Urinary bladder (tissue), 4 donors: ENCODE data around the gene KLF16. TPM values are rescaled to one million over a fixed set of nuclear protein-coding genes. Genes with fewer than 3 reads are reported as not detected.

Experiments used
- DNase-seq: peaks from one replicate; pipeline ENCODE4 v3.0.0-alpha.2; 2015; ENCODE audit errors: extremely low spot score
- H3K27ac ChIP-seq: one replicate; pipeline ENCODE4 v1.5.1; 2013; ENCODE audit warnings: low read depth, mild to moderate bottlenecking, moderate library complexity
- H3K36me3 ChIP-seq: one replicate; pipeline ENCODE4 v1.6.1; 2013; ENCODE audit warnings: mild to moderate bottlenecking, moderate library complexity; ENCODE audit not compliant: insufficient read depth
- H3K4me1 ChIP-seq: one replicate; pipeline ENCODE4 v1.6.1; 2013; ENCODE audit warnings: mild to moderate bottlenecking, moderate library complexity; ENCODE audit not compliant: insufficient read depth
- H3K4me3 ChIP-seq: one replicate; pipeline ENCODE4 v1.5.1; 2013; ENCODE audit warnings: low read depth, low read length
- WGBS: extraction: QIAGEN DNeasy Blood & Tissue Kit; methylation state at CpG from one replicate; pipeline ENCODE4 v1.1.7; 2013; 5-methylcytosine and 5-hydroxymethylcytosine counted together
- polyA plus RNA-seq: library from polyadenylated mRNA; stranded (reverse); fragments of 200-250 nt; gene quantifications from one replicate; pipeline ENCODE4 v1.2.3, GENCODE V29; 2013
- total RNA-seq: library from RNA; depleted of rRNA; stranded (reverse); fragments of >200 nt; gene quantifications from one replicate; pipeline ENCODE4 v1.2.3, GENCODE V29; 2014
- donor health status: healthy with polysubstance abuse.
- donor health status: healthy.

Gene KLF16
- total and polyA plus RNA-seq, 2 donors, result 3.6 to 17.6 TPM

DNA sequence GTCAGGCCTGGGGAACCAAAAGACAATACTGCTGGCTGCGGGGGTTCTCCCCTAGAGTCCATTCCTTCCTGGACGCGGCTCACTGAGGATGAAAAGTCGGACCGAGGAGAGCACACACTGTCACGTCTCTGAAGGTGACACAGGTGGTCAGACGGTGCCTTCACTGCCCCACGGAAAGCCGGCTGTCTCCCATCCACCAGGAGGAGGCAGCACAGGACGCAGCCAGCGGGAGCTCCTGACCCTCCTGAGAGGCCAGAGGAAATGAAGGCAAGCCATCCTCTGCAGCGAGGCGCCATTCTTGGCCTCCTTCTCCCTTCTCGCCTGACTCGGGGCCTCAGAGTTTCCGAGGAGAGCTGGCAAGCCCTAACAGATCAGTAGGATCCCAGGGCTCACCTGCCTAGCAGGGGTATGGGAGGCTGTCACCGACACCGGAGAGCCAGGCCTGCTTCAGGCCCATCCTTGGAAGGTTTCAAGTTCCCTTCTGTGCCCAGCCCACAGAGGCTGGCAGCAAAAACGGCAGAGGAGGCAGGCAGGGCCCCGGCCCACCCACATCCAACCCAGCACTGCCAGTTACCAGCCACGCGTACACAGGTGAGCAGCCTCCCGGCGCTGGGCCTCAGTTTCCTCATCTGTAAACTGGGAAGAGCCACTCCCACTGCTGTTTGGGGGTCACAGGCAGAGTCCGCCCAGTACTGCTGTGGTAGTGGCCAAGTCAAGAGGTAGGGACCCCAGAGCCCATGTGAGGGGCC, 19.6 kb downstream of the KLF16 start:
- no peak overlapping the region for H3K27ac ChIP-seq
- H3K4me1 ChIP-seq, result no peaks in the 10 kb centered on the region
- H3K36me3 ChIP-seq, result no peaks in the 10 kb centered on the region
- WGBS, result 78% methylated on average over 25 of the region's 25 CpGs
- DNase-seq, result no peak
- no peak overlapping the region for H3K4me3 ChIP-seq

DNA sequence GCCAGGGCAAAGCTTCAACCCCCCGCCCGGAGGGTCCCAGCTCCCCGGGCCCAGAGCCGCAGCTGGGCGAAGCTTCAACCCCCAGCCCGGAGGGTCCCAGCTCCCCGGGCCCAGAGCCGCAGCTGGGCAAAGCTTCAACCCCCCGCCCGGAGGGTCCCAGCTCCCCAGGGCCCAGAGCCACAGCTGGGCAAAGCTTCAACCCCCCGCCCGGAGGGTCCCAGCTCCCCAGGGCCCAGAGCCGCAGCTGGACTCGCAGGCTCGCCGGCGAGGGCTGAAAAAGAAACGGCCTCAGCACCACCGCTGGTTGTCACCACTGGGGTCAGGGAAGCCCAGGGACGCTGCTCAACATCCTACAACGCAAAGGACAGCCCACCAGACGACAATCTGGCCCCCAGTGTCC, 20.3 kb downstream of the KLF16 start:
- 90% methylated on average over 22 of the region's 22 CpGs for WGBS
- Histone ChIP-seq H3K4me3 (no peak overlapping the region), H3K27ac (no peak overlapping the region), H3K36me3 (no peaks in the 10 kb centered on the region), H3K4me1 (no peaks in the 10 kb centered on the region)
- no peak for DNase-seq

DNA sequence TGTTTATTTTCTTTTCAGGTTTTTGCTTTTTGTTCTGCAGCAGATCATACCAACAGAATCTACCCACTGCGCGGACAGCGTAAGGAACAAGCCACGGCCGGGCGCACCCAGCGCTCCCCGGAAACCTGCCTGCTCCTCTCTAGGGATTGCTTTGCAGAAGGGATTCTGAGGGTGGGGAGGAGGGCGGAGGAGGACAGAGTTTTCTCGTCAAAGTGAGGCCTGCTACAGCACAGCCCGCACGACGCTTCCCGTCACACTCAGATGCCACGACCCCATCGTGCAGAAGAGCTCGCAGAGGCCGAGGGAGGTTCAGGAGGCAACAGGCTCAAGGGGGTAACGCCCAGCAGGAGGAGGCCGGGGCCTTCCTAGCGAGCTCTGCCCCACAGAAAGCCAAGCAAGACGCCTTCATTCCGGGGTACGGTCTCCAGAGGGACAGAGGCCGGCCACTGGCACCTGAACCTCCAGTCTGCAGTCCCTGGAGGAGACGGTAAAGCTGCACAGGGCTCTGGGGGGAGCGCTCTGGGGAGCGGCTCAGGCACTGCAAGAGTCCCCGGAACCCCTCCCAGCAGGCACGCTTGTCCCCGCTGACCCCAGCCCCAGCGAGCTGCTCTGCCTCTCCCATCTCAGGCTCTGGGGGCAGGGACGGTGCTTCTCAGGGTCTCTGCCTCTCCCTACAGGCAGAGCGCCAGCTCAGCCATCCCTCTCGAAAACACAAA, 22.0 kb downstream of the KLF16 start:
- H3K4me3 ChIP-seq, result no peak overlapping the region
- no peak overlapping the region for H3K27ac ChIP-seq
- H3K4me1 ChIP-seq, result no peaks in the 10 kb centered on the region
- no peaks in the 10 kb centered on the region for H3K36me3 ChIP-seq
- 77% methylated on average over 35 of the region's 35 CpGs for WGBS
- DNase-seq, result no peak

DNA sequence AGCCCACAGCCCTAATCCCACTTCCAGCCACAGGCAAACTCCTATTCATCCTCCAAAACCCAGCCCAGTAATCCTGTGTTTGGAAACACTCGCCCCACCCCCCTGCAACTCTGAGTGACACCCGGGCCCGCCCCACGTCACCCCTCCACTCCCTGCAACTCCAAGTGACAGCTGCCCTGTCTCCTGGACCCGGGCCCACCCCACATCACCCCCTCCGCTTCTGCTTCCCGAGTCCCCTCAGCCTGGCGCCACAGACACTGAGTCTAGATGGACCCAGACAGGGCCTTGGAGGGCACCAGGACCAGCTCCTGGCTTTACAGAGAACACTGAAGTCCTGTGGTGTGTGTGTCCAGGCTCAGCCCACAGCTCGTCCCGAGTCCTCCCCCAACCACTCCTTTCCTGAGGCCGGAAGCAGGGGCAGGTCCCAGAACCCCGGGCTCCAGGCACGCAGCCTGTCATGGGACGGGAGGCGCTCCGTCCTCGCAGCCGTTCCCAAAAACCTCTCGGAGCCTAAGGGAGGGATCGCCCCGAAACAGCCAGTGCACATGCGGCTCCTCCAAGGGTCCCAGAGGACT, 22.8 kb downstream of the KLF16 start:
- Histone ChIP-seq H3K4me3 (no peak overlapping the region), H3K36me3 (no peaks in the 10 kb centered on the region), H3K27ac (no peak overlapping the region), H3K4me1 (no peaks in the 10 kb centered on the region)
- WGBS, result 81% methylated on average over 22 of the region's 22 CpGs
- DNase-seq, result no peak

DNA sequence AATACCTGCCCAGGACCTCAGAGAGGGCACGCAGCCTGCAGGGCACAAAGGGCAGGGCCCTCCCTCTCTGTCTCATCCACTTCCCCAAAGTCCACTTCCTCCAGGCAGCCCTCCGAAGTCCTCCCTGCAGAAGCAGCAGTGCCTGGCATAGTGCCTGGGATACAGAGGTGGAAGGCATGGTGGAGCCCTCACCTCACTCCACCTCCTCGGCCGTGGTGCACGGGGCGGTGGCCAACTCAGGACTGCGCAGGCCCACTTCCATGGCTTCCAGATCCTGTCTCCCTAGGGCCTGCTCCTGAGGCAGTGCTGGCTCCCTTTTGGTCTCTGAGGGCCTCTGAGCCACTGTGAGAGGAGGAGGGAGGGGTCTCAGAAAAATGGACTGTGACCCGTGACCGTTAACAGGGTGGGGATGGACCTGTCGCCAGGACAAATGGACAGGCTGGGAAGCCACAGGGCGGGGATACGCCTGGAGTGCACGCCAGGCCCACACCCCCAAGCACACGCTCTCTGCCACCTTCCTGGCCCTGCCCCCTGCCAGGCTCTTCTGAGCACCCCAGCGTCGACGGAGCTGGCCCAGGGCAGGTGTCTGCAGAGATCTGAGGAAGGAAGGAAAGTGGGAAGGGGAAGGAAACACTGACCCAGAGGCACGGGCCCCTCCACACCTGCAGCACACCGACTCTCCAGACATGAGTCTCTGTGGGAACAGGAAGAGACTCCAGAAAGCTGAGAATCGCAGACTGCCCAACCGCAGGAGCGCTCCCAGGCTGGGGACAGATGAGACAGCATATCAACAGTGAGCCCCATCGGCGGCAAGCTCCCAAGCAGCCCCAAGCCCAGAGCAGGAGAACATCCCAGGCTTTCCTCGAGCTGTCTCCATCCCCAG, 23.5 kb downstream of the KLF16 start:
- Histone ChIP-seq H3K27ac (no peak overlapping the region), H3K36me3 (no peaks in the 10 kb centered on the region), H3K4me1 (no peaks in the 10 kb centered on the region), H3K4me3 (no peak overlapping the region)
- no peak for DNase-seq
- 80% methylated on average over 25 of the region's 25 CpGs for WGBS

DNA sequence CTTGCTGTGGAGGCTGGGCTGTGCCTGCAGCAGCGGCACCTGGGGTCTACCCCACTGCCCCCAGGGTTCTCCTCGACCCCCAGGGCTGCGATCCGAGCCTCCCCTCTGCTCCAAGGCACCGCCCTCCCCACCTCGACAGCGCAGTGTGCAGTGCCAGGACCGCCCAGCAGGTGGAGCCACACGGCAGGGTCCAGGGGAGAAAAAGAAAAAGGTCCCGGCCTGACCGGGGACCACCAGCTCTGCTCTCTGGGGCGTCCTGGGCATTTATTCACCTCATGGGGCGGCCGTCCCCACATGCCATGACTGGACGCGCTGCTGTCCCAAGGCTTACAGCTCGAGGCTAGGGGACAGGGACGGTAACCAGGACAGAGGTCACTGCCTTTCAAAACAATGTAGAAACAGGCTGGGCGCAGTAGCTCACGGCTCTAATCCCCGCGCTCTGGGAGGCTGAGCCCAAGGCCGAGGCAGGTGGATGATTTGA, 25.7 kb downstream of the KLF16 start:
- 33% methylated on average over 23 of the region's 23 CpGs for WGBS
- H3K36me3 ChIP-seq, result no peaks in the 10 kb centered on the region
- no peak overlapping the region for H3K27ac ChIP-seq
- H3K4me3 ChIP-seq, result no peak overlapping the region
- no peak for DNase-seq
- no peaks in the 10 kb centered on the region for H3K4me1 ChIP-seq

DNA sequence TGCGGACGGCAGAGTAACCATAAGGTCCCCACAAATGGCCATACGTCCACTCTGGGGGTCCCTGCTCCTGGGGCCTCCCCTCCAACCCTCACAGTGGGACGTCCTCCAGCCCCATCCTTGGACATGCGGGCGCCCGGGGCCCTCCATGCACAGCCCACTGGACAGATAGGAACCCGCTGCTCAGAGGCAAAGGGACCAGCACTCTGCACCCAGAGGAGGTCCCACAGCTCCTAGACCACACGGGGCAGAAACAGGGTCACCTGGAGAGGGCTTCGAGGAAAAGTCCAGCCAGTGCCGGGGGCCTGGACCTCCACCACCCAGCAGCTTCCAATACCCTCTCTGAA, 26.2 kb downstream of the KLF16 start:
- 72% methylated on average over 11 of the region's 11 CpGs for WGBS
- Histone ChIP-seq H3K4me1 (no peaks in the 10 kb centered on the region), H3K27ac (no peak overlapping the region)

DNA sequence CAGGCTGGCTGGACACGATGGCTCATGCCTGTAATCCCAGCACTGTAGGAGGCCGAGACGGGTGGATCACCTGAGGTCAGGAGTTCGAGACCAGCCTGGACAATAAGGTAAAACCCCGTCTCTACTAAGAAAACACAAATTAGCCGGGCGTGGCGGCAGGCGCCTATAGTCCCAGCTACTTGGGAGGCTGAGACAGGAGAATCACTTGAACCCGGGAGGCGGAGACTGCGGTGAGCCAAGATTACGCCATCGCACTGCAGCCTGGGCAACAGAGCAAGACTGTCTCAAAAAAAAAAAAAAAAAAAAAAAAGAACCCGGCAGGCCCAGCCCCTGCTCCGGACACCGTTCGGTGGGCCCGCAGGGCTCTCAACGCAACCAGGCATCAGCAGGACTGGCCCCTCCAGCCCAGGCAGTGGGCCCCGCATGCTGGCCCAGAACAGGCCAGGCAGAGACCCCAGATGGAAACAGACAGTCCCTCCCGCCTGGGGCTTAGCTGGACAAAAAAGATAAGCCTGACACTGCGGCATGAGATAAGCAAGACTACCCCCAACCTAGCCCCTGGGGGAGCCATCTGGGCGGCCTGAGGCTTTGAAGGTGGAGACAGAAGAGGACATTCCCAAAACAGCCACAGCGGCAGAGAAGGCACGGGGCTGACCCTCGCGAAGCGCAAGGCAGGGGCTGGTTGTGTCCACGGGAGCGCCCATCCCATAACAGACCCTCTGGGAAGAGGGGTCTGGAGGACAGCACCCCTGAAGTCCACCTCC, 26.7 kb downstream of the KLF16 start:
- H3K4me1 ChIP-seq, result no peaks in the 10 kb centered on the region
- no peak overlapping the region for H3K4me3 ChIP-seq
- no peak overlapping the region for H3K27ac ChIP-seq
- 85% methylated on average over 31 of the region's 31 CpGs for WGBS
- no peaks in the 10 kb centered on the region for H3K36me3 ChIP-seq
- no peak for DNase-seq

More for the DNA sequence above, 26.2 kb downstream of the KLF16 start:
- no peak for DNase-seq
- H3K36me3 ChIP-seq, result no peaks in the 10 kb centered on the region
- no peak overlapping the region for H3K4me3 ChIP-seq

DNA sequence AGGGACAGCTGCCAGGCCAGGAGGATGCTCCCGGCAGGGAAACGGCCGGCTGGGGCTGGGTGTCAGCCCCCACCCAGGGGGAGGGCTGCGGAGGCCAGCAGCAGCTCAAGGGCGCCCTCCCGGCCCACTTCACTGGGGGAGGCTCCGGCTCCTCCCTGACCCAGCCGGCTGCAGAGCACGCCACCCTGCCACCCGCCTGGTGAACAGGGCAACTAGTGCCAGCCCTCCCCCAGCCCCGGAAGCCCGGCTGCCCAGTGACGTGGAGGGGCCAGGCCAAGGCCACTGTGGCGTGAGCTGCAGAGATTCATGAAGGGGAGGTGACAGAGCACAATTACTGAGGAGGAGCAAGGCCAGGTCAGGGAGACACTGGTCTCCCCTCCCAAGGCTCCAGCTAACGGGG, 29.8 kb downstream of the KLF16 start:
- Histone ChIP-seq H3K4me1 (no peaks in the 10 kb centered on the region), H3K36me3 (no peaks in the 10 kb centered on the region), H3K4me3 (no peak overlapping the region), H3K27ac (no peak overlapping the region)
- WGBS, result 76% methylated on average over 15 of the region's 15 CpGs
- no peak for DNase-seq

DNA sequence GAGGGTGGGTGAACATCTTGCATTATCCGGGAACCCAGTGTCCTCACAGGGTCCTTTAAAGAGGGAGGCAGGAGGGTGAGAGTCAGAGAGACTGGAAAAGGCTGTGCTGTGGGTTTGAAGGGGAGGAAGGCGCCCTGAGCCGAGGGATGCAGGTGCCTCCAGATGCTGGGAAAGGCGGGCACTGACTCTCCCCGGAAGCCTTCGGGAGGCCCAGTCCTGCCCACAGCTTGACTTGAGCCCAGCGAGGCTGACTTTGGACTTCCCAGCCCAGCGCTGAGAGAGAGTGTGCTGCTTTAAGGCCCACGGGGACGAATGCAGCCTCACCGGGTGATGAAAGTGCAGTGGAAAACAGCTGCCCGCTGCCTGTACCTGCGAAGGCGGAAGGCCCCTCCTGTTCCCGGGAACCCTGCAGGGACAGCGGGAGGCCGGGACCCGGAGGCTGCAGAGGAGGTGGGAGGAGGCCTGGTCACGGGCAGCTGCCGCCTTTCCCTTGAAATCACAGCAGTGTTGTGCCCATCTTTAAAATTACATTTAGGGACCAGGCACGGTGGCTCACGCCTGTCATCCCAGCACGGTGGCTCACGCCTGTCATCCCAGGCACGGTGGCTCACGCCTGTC, 31.2 kb downstream of the KLF16 start:
- 86% methylated on average over 26 of the region's 26 CpGs for WGBS
- no peak overlapping the region for H3K4me3 ChIP-seq
- no peak for DNase-seq
- no peak overlapping the region for H3K27ac ChIP-seq
- peaks cover 4% of the 10 kb centered on the region for H3K36me3 ChIP-seq
- no peaks in the 10 kb centered on the region for H3K4me1 ChIP-seq

DNA sequence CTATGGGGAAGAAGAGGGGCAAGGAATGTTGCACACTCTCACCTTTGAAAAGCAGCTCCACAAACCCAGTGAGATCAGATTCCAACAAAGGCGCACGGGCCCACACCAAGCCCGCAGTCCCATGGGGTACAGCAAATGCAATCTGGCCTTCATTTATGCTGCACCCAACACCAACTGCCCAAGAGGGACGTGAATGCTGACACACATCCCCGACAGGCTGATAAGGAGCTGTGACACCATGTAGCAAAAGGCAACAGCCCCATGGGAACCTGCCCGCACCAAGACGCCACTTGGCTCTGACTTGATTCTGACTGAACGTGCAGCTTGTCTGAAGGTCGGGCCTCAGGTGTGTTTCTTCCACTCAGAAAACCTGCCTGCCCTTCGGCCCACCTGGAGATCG, 32.4 kb downstream of the KLF16 start:
- Histone ChIP-seq H3K4me1 (no peaks in the 10 kb centered on the region), H3K4me3 (no peak overlapping the region), H3K36me3 (peaks cover 5% of the 10 kb centered on the region), H3K27ac (no peak overlapping the region)
- 92% methylated on average over 11 of the region's 11 CpGs for WGBS
- no peak for DNase-seq

DNA sequence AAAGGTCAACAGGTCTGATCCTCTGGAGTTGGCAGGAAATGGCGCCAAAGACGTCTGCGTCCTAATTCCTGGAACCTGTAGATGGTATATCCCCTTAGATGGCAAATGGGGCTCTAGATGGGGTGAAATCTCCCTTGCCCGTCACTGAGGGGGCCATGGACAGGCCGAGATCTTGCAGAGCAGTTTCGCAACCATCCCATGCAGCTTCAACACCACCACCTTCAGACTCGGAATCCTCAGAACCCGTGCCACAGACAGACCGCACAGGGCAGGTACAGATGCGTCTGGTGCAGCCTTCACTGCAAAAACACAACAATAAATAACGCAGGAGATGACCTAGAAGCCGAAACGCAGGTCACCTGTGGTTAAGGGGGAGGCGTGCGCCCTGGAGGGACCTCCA, 32.8 kb downstream of the KLF16 start:
- no peak overlapping the region for H3K27ac ChIP-seq
- H3K36me3 ChIP-seq, result peaks cover 5% of the 10 kb centered on the region
- WGBS, result 92% methylated on average over 15 of the region's 15 CpGs
- H3K4me3 ChIP-seq, result no peak overlapping the region
- no peak for DNase-seq
- H3K4me1 ChIP-seq, result no peaks in the 10 kb centered on the region
